GM19328 (cell line): ENCODE measurements around the gene STXBP4.
"Not testable (repeated sequence)": the region's sequence is repeated elsewhere in the genome, so short reads cannot be mapped to it uniquely, and the experiment has no call there.

Experiments
- ATAC-seq: cut with Tn5 transposase; IDR thresholded peaks from one replicate; pipeline ENCODE4 v1.9.1; 2021; ENCODE audit warnings: mild to moderate bottlenecking, moderate library complexity; ENCODE audit not compliant: unreplicated experiment

Gene STXBP4

GRCh38 chr17:55038291-55038690 is 69.7 kb downstream of the STXBP4 start:
- ATAC-seq, result no peak

GRCh38 chr17:55040611-55041010 is 72.0 kb downstream of the STXBP4 start:
- no peak for ATAC-seq

GRCh38 chr17:55053855-55054254 is 85.3 kb downstream of the STXBP4 start:
- no peak for ATAC-seq

- ATAC-seq, result no peak
Measured at GRCh38 chr17:55054429-55054828, 85.9 kb downstream of the STXBP4 start.

DNA sequence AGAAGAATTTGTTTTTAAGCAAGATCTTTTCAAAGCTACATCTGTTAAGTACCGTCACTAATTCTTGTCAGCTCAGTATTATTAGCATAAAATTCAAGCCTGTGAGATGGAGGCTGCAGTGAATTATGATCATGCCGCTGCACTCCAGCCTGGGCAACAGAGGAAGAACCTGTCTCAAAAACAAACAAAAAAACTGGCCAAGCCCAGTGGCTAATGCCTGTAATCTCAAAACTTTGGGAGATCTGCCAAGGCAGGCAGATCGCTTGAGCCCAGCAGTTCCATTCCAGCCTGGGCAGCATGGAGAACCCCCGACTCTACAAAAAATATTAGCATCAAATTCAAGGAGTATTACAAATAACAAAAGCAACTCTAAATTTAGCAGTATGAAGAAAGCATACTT is 88.0 kb downstream of the STXBP4 start:
- ATAC-seq, result no peak

- no peak for ATAC-seq
Measured at GRCh38 chr17:55057184-55057583, 88.6 kb downstream of the STXBP4 start.

GRCh38 chr17:55059724-55060123 is 91.2 kb downstream of the STXBP4 start:
- no peak for ATAC-seq

GRCh38 chr17:55062921-55063320 is 94.4 kb downstream of the STXBP4 start:
- no peak for ATAC-seq

DNA sequence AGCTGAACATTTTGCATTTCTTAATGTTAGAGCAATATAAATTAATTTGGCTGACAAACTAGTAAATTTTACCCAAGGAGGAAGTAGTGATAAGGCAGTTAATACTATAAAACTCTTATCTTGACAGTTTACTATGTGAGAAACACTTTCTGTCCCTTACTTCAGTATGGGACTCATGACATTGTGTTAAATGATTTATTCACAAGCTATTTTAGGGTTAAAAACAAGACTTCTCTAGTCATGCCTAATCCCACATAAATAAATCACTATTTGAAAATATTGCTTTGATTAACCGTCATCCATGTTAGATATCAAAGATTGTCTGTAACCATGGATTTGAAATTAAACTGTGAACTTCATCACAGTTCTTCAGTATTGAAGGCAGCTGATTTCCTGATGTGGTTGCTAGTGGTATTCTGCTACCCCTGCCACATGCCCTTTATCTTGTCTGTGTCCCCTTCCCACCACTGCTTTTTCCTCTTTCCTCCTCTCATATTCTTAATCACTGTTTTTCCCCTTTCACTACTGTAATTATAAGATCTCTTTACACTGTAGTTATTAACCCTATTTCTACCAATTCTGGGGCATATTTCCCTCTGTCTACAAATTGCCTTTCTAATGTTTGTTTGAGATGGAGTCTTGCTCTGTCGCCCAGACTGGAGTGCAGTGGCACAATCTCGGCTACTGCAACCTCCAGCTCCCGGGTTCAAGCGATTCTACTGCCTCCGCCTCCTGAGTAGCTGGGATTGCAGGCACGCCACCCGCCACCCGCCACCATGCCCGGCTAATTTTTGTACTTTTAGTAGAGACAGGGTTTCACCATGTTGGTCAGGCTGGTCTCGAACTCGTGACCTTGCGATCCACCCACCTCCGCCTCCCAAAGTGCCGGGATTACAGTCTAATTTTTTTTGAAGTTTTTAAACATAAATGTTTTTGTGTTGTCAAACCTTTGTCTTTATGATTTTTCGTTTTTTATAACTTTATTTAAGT is 95.6 kb downstream of the STXBP4 start:
- ATAC-seq, result no peak

- ATAC-seq, result no peak
Measured at GRCh38 chr17:55067697-55068439, 99.3 kb downstream of the STXBP4 start.

DNA sequence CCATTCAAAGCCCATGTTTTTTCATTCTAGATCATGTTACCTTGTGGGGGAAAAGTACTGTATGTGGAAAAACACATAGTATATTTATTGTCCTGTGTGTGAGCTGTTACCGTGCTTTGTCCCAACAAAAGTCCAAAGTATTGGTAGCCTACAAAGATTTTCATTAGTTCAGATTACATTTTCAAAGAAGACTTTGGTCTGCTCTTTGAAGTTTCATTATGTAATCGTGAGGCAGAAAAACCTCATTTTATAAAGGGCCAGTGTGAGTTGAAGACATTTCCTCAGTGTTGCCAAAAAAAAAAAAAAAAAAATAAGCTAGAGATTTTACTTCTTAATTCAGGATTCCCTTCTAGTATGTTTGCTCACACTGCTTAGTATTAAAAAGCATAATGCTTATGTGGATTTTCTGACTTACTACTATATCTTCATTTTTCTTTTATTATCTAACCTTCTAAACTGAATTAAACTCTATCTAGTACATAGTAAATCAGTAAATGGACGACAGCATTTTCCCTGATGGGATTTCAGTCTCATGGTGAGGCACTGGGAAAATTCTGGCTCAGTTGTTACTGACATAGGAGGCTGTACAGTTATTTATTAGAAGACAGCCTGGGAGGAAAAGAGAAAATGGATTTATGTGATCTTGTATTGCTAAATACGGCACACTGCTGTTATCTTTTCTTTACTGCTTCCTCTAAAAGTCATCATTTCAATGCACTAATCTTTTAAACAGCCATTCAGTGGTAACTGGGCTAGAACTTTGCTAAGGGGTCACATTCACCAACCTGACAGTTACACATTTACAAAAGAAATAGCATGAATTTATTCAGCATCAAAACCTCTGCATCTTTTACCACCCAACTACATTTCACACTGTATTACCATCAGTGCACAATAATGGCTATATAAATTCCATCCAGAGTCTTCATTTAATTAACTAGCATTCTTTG is 100.6 kb downstream of the STXBP4 start:
- ATAC-seq, result no peak

DNA sequence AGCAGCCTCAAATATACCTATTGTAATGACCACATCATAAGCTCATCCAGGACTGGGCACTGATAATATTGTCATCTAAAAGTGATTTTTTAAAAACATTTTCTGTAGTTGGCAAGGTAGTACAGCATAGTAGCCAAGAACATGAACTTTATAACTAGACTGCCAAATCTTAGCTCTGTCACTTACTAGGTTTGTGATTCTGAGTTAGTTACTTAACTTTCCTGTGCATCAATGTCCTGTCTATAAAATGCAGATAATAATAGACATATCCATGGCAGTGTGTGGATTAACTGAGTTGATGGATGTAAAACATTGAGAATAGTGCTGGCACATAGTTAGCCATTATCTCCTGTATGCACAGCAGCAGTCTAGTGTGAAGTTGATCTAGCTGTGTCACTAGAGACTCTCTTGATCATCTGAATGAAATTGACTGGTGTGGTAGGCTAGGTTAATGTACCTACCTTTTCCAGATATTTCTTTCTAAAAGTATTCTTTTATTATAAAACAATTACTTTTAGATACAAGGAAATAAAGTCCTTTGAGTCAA is 101.5 kb downstream of the STXBP4 start:
- no peak for ATAC-seq

- no peak for ATAC-seq
Measured at GRCh38 chr17:55072898-55073297, 104.3 kb downstream of the STXBP4 start.

GRCh38 chr17:55073467-55073866 is 104.9 kb downstream of the STXBP4 start:
- ATAC-seq, result not testable (repeated sequence)

DNA sequence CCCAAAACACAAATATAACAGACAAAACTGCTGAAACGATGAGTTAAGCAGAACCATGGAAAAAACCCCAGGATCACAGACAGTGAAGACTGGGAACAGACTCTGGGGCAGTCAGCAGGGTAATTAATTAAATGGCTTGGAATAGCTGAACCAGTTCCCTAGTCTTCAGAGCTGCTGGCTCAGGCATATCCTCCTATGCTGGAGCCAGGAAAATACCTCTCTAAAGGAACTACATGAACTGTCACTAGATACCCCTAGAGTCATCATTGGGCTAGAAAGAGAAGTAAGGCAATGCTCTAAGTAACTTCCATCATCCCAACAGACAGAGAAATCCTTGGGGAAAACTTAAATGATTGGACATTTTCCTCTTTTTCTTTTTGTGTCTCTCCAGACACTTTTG is 113.0 kb downstream of the STXBP4 start:
- no peak for ATAC-seq

DNA sequence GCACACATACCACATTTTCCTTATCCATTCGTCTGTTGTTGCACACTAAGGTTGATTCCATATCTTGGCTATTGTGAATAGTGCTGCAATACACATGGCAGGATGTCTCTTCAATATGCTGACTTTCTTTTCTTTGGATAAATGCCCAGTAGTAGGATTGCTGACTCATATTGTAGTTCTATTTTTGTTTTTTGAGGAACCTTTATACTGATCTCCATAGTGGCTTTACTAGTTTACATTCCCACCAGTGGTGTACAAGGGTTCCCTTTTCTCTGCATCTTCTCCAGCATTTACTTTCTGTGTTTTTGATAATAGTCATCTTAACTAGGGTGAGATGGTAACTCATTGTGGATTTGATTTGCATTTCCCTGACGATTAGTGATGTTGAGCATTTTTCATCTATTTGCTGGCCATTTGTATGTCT is 118.1 kb downstream of the STXBP4 start:
- no peak for ATAC-seq

DNA sequence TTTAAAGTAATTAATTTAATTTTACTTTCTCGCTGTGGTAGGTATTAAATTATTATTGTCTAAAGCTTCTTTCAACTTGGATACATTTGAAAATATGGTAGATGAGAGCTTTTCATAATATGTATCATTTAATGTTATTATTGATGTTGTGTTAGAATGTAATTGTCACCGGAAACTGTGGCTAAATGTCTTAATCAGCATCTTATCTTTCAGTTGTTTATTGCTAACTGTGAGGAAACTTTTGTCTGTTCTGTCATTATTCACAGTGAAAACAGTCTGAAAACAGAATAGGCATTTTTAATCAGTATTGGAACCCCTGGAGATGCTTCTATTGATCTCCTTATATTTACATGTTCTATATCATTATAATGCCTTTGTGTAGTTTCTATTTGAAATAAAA is 120.7 kb downstream of the STXBP4 start:
- ATAC-seq, result no peak

- ATAC-seq, result peak; percentile 91
Measured at GRCh38 chr17:55090079-55090492, 121.5 kb downstream of the STXBP4 start.

- no peak for ATAC-seq
Measured at GRCh38 chr17:55093353-55093752, 124.8 kb downstream of the STXBP4 start.

DNA sequence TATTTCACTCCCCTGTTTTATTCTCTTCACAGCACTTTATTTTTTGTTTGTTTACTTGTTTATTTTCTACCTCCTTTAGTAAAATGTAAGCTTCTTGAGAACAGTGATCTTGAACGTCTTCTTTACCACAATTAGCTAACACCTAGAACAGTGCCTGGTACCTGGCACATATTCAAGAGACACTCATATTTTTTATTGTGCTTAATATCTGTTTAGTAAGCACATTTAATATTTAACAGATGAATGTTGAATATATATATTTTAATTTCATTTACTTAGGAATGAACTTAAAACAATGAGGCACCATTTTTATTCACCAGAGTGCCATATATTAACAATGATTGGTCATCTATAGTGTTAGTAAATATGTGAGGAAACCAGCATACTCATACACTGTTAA is 130.2 kb downstream of the STXBP4 start:
- no peak for ATAC-seq
